Measurements from ENCODE around the gene PRR23E.

The PRR23E gene

GRCh38 chr3:127210654-127210943, 17.7 kb downstream of the PRR23E start:
- no peak for DNase-seq

GRCh38 chr3:127211118-127212060, 18.5 kb downstream of the PRR23E start:
- DNase-seq, result no peak

- no peak for DNase-seq
Measured at GRCh38 chr3:127212231-127212630, 19.3 kb downstream of the PRR23E start.

- DNase-seq, result no peak
Measured at GRCh38 chr3:127212711-127213110, 19.8 kb downstream of the PRR23E start.

GRCh38 chr3:127213381-127213918, 20.5 kb downstream of the PRR23E start:
- no peak for DNase-seq

- no peak for DNase-seq
Measured at GRCh38 chr3:127214975-127215374, 22.0 kb downstream of the PRR23E start.

GRCh38 chr3:127215714-127216414, 22.9 kb downstream of the PRR23E start:
- DNase-seq, result no peak

GRCh38 chr3:127216415-127217261, 23.7 kb downstream of the PRR23E start:
- DNase-seq, result no peak

GRCh38 chr3:127217596-127218453, 24.9 kb downstream of the PRR23E start:
- no peak for DNase-seq

GRCh38 chr3:127218454-127218922, 25.6 kb downstream of the PRR23E start:
- DNase-seq, result no peak

- no peak for DNase-seq
Measured at GRCh38 chr3:127220497-127220896, 27.6 kb downstream of the PRR23E start.

- no peak for DNase-seq
Measured at GRCh38 chr3:127221037-127221436, 28.1 kb downstream of the PRR23E start.

GRCh38 chr3:127221446-127222035, 28.6 kb downstream of the PRR23E start:
- no peak for DNase-seq

GRCh38 chr3:127222163-127222562, 29.2 kb downstream of the PRR23E start:
- DNase-seq, result no peak

- DNase-seq, result no peak
Measured at GRCh38 chr3:127222664-127223063, 29.7 kb downstream of the PRR23E start.

- DNase-seq, result no peak
Measured at GRCh38 chr3:127224118-127224517, 31.2 kb downstream of the PRR23E start.

GRCh38 chr3:127226457-127226856, 33.5 kb downstream of the PRR23E start:
- DNase-seq, result no peak

GRCh38 chr3:127226946-127227842, 34.3 kb downstream of the PRR23E start:
- DNase-seq, result no peak

- no peak for DNase-seq
Measured at GRCh38 chr3:127228866-127229265, 35.9 kb downstream of the PRR23E start.

- no peak for DNase-seq
Measured at GRCh38 chr3:127233371-127233770, 40.4 kb downstream of the PRR23E start.

All from activated gamma-delta T cell treated with Interleukin-2 at 50 U/mL for 16 hours (primary cell).